ENCODE data around the gene GOLGA6L24.
"Not testable (repeated sequence)": the region's sequence is repeated elsewhere in the genome, so short reads cannot be mapped to it uniquely, and the experiment has no call there.

- not testable (repeated sequence) for TF ChIP-seq HMGXB4 (CRISPR knock-in tag; IDR thresholded peaks at IDR 0.05; ENCODE audit: borderline replicate concordance); POLR2A (IDR thresholded peaks at IDR 0.05; ENCODE audit: low read length); ELK1 (IDR thresholded peaks at IDR 0.05; ENCODE audit: low read depth, low read length); BHLHE40 (IDR thresholded peaks at IDR 0.05; ENCODE audit: low read depth, low read length); JUNB (IDR thresholded peaks at IDR 0.05); CTCF (IDR thresholded peaks at IDR 0.05); NFE2L2 (conservative IDR thresholded peaks at IDR 0.05; ENCODE audit: low read length); CBX2 (IDR thresholded peaks at IDR 0.05; ENCODE audit: borderline replicate concordance, low read depth); PHF8 (IDR thresholded peaks at IDR 0.05; ENCODE audit: borderline replicate concordance, low read depth); EP300 (IDR thresholded peaks at IDR 0.05); REST (IDR thresholded peaks at IDR 0.05); RCOR1 (IDR thresholded peaks at IDR 0.05; ENCODE audit: low read depth, low read length)
Observed at GRCh38 chr15:28322129-28322588, 35.7 kb downstream of the GOLGA6L24 start, which contains the start of gene HERC2.
